Neural crest cell (in vitro differentiated cells): Measurements from ENCODE around the gene MAPK14. TPM values are rescaled to one million over a fixed set of nuclear protein-coding genes. Genes with fewer than 3 reads are reported as not detected.

Experiments
- DNase-seq: peaks from one replicate; pipeline ENCODE4 v3.0.0; 2021; ENCODE audit warnings: low read depth, mixed read lengths, low spot score
- H3K27ac Mint-ChIP-seq: one replicate; pipeline ENCODE4 v1.8.0; 2021; ENCODE audit warnings: mild to moderate bottlenecking, mixed read lengths; ENCODE audit not compliant: unreplicated experiment
- H3K27me3 Mint-ChIP-seq: 2 replicates; pipeline ENCODE4 v1.8.0; 2021; ENCODE audit warnings: low read depth, mild to moderate bottlenecking, mixed read lengths
- H3K36me3 Mint-ChIP-seq: 2 replicates; pipeline ENCODE4 v1.8.0; 2021; ENCODE audit warnings: low read depth, mild to moderate bottlenecking, mixed read lengths
- H3K4me1 Mint-ChIP-seq: 2 replicates; pipeline ENCODE4 v1.8.0; 2021; ENCODE audit warnings: mixed read lengths
- H3K4me3 Mint-ChIP-seq: one replicate; pipeline ENCODE4 v1.8.0; 2021; ENCODE audit warnings: mild to moderate bottlenecking, mixed read lengths
- H3K9me3 Mint-ChIP-seq: 2 replicates; pipeline ENCODE4 v1.8.0; 2021; ENCODE audit warnings: mixed read lengths
- total RNA-seq: library from RNA; stranded (reverse); gene quantifications from 2 replicates; pipeline ENCODE4 v1.2.1, GENCODE V29; 2021
- TF ChIP-seq, protein P1 (sequence below): fragments of 200-600 bp; sonication (generic); conservative IDR thresholded peaks from 2 replicates; pipeline ENCODE4 v1.5.0; 2021; ENCODE audit warnings: antibody characterized with exemption, mild to moderate bottlenecking

MAPK14 gene
- total RNA-seq, 1 donor from 2014 or later, result 31.6 TPM

DNA sequence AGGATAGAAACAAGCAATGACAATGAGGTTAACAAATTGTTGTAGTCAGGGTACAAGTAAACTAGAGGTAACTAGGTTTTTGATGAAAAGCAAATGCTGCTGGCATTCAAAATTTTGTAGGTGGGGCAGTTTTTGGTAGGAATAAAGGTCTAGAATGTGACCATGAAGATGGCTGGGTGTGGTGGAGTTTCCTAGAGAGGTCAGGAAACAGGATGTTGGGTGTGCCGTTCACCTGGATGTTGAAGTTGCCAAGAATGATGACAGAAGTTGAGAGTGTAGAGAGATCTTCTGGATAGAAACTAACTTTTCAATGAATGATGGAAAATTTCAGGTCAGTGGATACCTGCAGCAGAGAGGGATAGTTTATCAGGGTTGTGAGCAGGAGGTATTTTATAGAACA lies 22.7 kb downstream of the MAPK14 start:
- Mint-ChIP-seq H3K36me3 (no peaks in the 10 kb centered on the region), H3K4me3 (no peak overlapping the region), H3K9me3 (no peaks in the 10 kb centered on the region), H3K27ac (no peak overlapping the region), H3K27me3 (no peaks in the 10 kb centered on the region), H3K4me1 (no peaks in the 10 kb centered on the region)
- no peak for DNase-seq
- TF ChIP-seq, protein P1, sequence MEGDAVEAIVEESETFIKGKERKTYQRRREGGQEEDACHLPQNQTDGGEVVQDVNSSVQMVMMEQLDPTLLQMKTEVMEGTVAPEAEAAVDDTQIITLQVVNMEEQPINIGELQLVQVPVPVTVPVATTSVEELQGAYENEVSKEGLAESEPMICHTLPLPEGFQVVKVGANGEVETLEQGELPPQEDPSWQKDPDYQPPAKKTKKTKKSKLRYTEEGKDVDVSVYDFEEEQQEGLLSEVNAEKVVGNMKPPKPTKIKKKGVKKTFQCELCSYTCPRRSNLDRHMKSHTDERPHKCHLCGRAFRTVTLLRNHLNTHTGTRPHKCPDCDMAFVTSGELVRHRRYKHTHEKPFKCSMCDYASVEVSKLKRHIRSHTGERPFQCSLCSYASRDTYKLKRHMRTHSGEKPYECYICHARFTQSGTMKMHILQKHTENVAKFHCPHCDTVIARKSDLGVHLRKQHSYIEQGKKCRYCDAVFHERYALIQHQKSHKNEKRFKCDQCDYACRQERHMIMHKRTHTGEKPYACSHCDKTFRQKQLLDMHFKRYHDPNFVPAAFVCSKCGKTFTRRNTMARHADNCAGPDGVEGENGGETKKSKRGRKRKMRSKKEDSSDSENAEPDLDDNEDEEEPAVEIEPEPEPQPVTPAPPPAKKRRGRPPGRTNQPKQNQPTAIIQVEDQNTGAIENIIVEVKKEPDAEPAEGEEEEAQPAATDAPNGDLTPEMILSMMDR, result no peak

DNA sequence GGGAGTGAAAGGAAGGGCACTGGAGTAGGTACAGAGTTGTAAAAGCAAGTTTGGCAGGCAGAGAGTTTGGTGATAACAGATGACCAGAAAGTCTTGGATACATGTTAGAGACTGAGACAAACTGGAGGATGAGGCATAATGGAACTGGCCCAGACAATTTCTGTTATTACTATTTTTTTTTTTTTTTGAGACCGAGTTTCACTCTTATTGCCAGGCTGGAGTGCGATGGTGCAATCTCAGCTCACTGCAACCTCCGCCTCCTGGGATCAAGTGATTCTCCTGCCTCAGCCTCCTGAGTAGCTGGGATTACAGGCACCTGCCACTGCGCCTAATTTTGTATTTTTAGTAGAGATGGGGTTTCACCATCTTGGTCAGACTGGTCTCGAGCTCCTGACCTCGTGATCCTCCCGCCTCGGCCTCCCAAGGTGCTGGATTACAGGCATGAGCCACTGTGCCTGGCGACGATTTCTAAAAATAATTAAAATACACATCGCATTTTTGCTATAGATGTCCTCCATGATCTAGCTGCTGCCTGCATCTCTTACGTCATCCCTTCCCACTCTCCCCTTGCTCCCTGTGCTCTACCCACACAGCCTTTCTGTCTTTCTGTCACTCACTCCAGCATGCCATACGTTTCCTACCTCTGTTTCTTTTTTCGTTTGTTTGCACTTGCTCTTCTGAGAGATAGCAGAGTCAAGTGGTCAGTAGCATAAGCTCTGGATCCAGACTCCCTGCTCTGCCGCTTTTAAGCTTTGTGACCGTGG lies 23.5 kb downstream of the MAPK14 start:
- TF ChIP-seq, protein P1, result no peak
- no peaks in the 10 kb centered on the region for H3K4me1 Mint-ChIP-seq
- no peak overlapping the region for H3K27ac Mint-ChIP-seq
- no peaks in the 10 kb centered on the region for H3K27me3 Mint-ChIP-seq
- H3K9me3 Mint-ChIP-seq, result no peaks in the 10 kb centered on the region
- no peak overlapping the region for H3K4me3 Mint-ChIP-seq
- no peak for DNase-seq
- H3K36me3 Mint-ChIP-seq, result no peaks in the 10 kb centered on the region

DNA sequence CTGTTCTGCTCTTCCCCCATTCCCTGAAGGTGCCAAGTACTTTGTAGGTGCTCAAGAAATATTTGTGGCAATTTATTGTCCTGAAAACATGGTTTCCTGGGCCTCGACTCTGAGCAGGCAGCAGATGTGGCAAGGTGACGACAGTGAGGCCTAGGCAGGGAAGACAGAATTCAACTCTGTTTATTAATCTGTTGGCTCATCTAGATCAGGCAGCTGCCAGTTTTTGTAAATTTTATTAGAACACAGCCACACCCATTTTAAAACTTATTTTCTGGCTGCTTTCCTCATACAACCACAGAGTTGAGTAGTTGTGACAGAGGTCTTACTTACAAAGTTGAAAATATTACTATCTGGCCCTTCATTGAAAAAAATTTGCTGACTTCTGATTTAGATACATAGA lies 24.5 kb downstream of the MAPK14 start:
- TF ChIP-seq, protein P1, result no peak
- no peak overlapping the region for H3K27ac Mint-ChIP-seq
- no peaks in the 10 kb centered on the region for H3K9me3 Mint-ChIP-seq
- no peaks in the 10 kb centered on the region for H3K27me3 Mint-ChIP-seq
- DNase-seq, result no peak
- H3K4me1 Mint-ChIP-seq, result no peaks in the 10 kb centered on the region
- H3K4me3 Mint-ChIP-seq, result no peak overlapping the region
- no peaks in the 10 kb centered on the region for H3K36me3 Mint-ChIP-seq

DNA sequence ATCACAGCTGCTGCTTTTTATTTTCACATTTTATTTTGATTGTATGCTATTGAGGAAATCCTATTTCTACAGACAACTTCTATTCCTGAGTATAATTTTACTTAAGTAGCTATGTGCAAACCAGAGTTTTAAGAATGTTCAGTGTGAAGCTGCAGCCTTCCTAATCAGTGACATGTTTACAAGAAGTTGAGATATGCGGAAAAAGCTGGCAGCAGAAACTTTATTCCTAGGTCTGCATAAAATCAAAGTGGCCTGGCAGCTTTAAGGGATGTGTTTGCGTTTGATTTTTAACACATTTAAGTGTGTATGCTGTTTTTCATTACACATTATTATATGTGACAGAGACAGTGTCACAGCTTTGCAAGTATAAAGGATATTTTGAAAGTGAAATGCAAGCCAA lies 26.3 kb downstream of the MAPK14 start:
- H3K36me3 Mint-ChIP-seq, result no peaks in the 10 kb centered on the region
- TF ChIP-seq, protein P1, result no peak
- H3K27me3 Mint-ChIP-seq, result no peaks in the 10 kb centered on the region
- H3K4me1 Mint-ChIP-seq, result no peaks in the 10 kb centered on the region
- H3K27ac Mint-ChIP-seq, result no peak overlapping the region
- H3K9me3 Mint-ChIP-seq, result no peaks in the 10 kb centered on the region
- DNase-seq, result no peak
- no peak overlapping the region for H3K4me3 Mint-ChIP-seq

DNA sequence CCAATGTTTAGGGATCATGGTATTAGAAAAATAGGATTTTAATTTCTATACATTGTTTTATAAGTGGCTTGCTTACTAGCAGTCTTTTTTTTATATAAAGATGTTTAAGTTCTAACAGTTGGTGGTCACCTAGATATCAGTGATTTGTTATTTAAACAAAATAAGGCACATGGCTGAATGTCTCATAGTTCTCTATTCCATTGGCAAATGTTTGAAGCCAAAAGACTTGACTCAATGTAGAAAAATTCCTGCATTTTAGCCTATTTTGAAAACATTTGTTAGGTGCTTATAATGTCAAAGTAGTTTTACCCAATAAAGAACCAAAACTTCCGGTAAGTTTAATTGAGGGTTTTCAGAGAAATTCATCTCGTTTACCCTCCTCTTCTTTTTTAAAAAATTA lies 26.8 kb downstream of the MAPK14 start:
- H3K27ac Mint-ChIP-seq, result no peak overlapping the region
- H3K4me3 Mint-ChIP-seq, result no peak overlapping the region
- no peak for DNase-seq
- H3K36me3 Mint-ChIP-seq, result peaks cover 2% of the 10 kb centered on the region
- TF ChIP-seq, protein P1, result no peak
- no peaks in the 10 kb centered on the region for H3K27me3 Mint-ChIP-seq
- H3K9me3 Mint-ChIP-seq, result no peaks in the 10 kb centered on the region
- H3K4me1 Mint-ChIP-seq, result no peaks in the 10 kb centered on the region
